Right lobe of liver (tissue), 6 donors: ENCODE data around the gene TXNDC8. TPM values are rescaled to one million over a fixed set of nuclear protein-coding genes. Genes with fewer than 3 reads are reported as not detected.

Experiments
- ATAC-seq, 4 donors: fragments of 200-7000 bp; cut with Tn5 transposase; one replicate each; pipeline ENCODE4 v1.9.1; 2020; ENCODE audit warnings: mild to moderate bottlenecking in 4 of 4, moderate library complexity in 4 of 4
- DNase-seq, 3 donors: peaks; one replicate each; pipeline ENCODE4 v3.0.0-alpha.2; 2020
- H3K27ac ChIP-seq, 3 donors: fragments of 200-600 bp; one replicate each; pipeline ENCODE4 v1.8.0; 2022
- H3K27me3 ChIP-seq, 2 donors: fragments of 200-600 bp; one replicate each; pipeline ENCODE4 v1.8.0; 2022
- H3K36me3 ChIP-seq, 4 donors: fragments of 200-600 bp; sonication (generic) in 1 of 4; one replicate each; pipeline versions ENCODE4 v1.5.1 to v1.8.0; 2017 to 2022; ENCODE audit warnings: control low read depth in 1 of 4
- H3K4me1 ChIP-seq, 4 donors: fragments of 200-600 bp; sonication (generic) in 1 of 4; one replicate each; pipeline versions ENCODE4 v1.5.1 to v1.8.0; 2017 to 2022; ENCODE audit warnings: control low read depth in 1 of 4
- H3K4me3 ChIP-seq, 3 donors: fragments of 200-600 bp; one replicate each; pipeline ENCODE4 v1.8.0; 2022
- H3K9me3 ChIP-seq, 4 donors: fragments of 200-600 bp; sonication (generic) in 1 of 4; one replicate each; pipeline versions ENCODE4 v1.5.1 to v1.8.0; 2017 to 2022; ENCODE audit warnings: control low read depth in 1 of 4
- POLR2A ChIP-seq: fragments of 450-650 bp; IDR thresholded peaks from one replicate; pipeline ENCODE4 v1.6.1; 2017; ENCODE audit warnings: antibody characterized with exemption, mild to moderate bottlenecking
- WGBS: methylation state at CpG from one replicate; pipeline ENCODE4 v1.1.6; 2018; ENCODE audit warnings: low coverage, low lambda C conversion rate; ENCODE audit not compliant: insufficient coverage; ENCODE audit errors: missing lambda C conversion rate; 5-methylcytosine and 5-hydroxymethylcytosine counted together
- intact Hi-C, 2 donors: fragments of 100-400 bp; cut with DNase I; formaldehyde crosslinking; loops; one replicate each; pipeline versions ENCODE4 v1.11.2 to v1.14.1; 2022
- total RNA-seq, 6 experiments: library from RNA; depleted of rRNA in 2 of 6; stranded (reverse); fragments of >200 nt in 2 of 6; fragmentation: NEBNext Ultra II Directional in 3 of 6; extraction: Animal tissue kit (Norgen Biotek cat#: 25700) in 3 of 6; gene quantifications; one replicate each; pipeline versions ENCODE4 v1.1.0 to v1.2.4, GENCODE V29; 2016 to 2023
- TF ChIP-seq, protein P1 (sequence below), 4 donors: fragments of 200-600 bp in 3 of 4; fragments of 450-650 bp in 1 of 4; IDR thresholded peaks; one replicate each; pipeline versions ENCODE4 v1.5.1 to v1.8.0; 2016 to 2022; ENCODE audit warnings: antibody characterized with exemption in 4 of 4, mild to moderate bottlenecking in 2 of 4
- donor health status: DM: no; HTN: yes; CAD: no.
- donor health status: DM: no; HTN: no; CAD: no.
- donor health status: DM: no; HTN: no; CAD: no.
- donor health status: DM: no; HTN: yes; CAD: no.
- donor health status: DM: no; HTN: yes; CAD: no.

TXNDC8 gene
- total RNA-seq, 6 experiments from 2014 or later: not detected

- Histone ChIP-seq H3K4me1 (no peaks in the 10 kb centered on the region), H3K27me3 (no peaks in the 10 kb centered on the region), H3K36me3 (no peaks in the 10 kb centered on the region), H3K4me3 (no peak overlapping the region), H3K9me3 (no peaks in the 10 kb centered on the region), H3K27ac (no peak overlapping the region)
- intact Hi-C loops: no loop called here
- TF ChIP-seq, protein P1, sequence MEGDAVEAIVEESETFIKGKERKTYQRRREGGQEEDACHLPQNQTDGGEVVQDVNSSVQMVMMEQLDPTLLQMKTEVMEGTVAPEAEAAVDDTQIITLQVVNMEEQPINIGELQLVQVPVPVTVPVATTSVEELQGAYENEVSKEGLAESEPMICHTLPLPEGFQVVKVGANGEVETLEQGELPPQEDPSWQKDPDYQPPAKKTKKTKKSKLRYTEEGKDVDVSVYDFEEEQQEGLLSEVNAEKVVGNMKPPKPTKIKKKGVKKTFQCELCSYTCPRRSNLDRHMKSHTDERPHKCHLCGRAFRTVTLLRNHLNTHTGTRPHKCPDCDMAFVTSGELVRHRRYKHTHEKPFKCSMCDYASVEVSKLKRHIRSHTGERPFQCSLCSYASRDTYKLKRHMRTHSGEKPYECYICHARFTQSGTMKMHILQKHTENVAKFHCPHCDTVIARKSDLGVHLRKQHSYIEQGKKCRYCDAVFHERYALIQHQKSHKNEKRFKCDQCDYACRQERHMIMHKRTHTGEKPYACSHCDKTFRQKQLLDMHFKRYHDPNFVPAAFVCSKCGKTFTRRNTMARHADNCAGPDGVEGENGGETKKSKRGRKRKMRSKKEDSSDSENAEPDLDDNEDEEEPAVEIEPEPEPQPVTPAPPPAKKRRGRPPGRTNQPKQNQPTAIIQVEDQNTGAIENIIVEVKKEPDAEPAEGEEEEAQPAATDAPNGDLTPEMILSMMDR (IDR thresholded peaks at IDR 0.05): no peak
- TF ChIP-seq POLR2A: no peak
- DNase-seq (no peak), ATAC-seq (no peak)
- 78% methylated on average over 1 of the region's 1 CpG for WGBS
These were observed 9.9 kb downstream of the TXNDC8 start for GRCh38 chr9:110327716-110328115.

DNA sequence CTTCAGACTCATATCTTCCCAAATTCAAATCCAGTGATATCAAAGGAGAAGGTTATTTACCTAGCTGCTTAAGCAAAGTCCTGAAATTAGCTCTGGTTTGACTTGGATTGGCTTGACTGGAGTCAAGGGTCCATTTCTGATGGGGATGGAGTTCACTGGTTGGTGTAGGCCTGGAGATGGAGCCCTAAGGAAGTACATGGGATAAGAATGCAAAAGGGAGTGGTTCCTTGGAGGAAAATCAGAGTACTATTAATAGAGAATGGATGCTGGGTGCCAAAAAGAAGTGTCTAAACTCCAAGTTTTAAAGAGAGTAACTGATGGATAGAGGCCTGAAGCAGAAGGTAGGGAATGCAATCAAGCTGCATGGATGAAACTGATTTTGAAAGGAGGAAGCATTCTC, 13.8 kb downstream of the TXNDC8 start:
- ATAC-seq: no peak
- Histone ChIP-seq H3K27me3 (no peaks in the 10 kb centered on the region), H3K27ac (no peak overlapping the region), H3K4me3 (no peak overlapping the region), H3K9me3 (no peaks in the 10 kb centered on the region), H3K4me1 (no peaks in the 10 kb centered on the region), H3K36me3 (no peaks in the 10 kb centered on the region)
- intact Hi-C loops: no loop called here
- DNase-seq: no peak
- no peak for TF ChIP-seq POLR2A
- TF ChIP-seq, protein P1 (IDR thresholded peaks at IDR 0.05): no peak

DNA sequence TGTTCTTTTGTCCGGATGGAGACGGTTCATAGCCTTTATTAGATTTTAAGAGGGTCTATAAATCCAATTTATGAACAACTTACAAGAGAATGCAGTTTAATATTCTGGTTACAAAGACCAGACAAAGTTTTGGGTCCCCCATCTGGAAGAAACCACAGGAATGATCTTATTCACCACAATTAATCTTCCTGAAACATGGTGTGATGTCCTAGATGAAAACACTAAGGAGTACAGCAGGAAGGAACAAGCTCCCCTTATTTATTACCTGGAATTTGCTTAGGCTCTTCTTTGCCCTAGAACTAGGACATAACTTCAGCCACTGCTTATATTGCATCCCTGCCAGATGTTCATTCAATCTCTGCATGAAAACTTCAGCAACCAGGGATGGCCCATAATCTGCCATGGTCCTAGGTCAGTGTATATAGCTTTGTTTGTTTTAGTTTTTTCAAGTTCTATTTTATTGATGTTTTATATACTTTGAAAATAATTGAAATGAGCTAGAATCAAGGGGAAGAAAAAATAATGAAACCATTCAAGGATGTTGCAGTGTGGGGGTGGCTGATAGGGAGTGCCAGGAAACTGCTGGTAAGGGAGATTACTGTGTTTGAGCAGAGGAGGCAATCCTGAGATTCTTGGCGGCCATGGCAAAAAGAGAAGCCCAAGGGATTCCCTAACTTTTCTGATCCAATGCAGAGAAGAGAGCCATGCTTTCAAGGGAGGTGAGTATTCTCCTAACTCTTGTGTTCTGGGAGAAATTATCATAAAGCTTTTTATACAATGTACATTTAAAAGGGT, 16.8 kb downstream of the TXNDC8 start:
- Histone ChIP-seq H3K27ac (no peak overlapping the region), H3K4me1 (no peaks in the 10 kb centered on the region), H3K9me3 (no peaks in the 10 kb centered on the region), H3K36me3 (no peaks in the 10 kb centered on the region), H3K4me3 (no peak overlapping the region), H3K27me3 (no peaks in the 10 kb centered on the region)
- WGBS: 74% methylated on average over 3 of the region's 3 CpGs
- ATAC-seq: no peak
- DNase-seq: no peak
- intact Hi-C loops: no loop called here
- TF ChIP-seq POLR2A: no peak
- TF ChIP-seq, protein P1 (IDR thresholded peaks at IDR 0.05): no peak

GRCh38 chr9:110319781-110320492, 17.7 kb downstream of the TXNDC8 start:
- Histone ChIP-seq H3K4me3 (no peak overlapping the region), H3K4me1 (no peaks in the 10 kb centered on the region), H3K27me3 (no peaks in the 10 kb centered on the region), H3K27ac (no peak overlapping the region), H3K9me3 (no peaks in the 10 kb centered on the region), H3K36me3 (no peaks in the 10 kb centered on the region)
- TF ChIP-seq, protein P1 (IDR thresholded peaks at IDR 0.05): no peak
- TF ChIP-seq POLR2A: no peak
- ATAC-seq: no peak
- WGBS: 87% methylated on average over 3 of the region's 4 CpGs
- DNase-seq: no peak
- intact Hi-C loops: no loop called here
